Stimulated activated CD4-positive, alpha-beta T cell treated with anti-CD3 and anti-CD28 coated beads, Interleukin-15, amount 100 ng/mL, for 24 hours (primary cell): Measurements from ENCODE around the gene NEMP1.
"Not testable (repeated sequence)": the region's sequence is repeated elsewhere in the genome, so short reads cannot be mapped to it uniquely, and the experiment has no call there.

ENCODE experiments used
- DNase-seq: peaks from one replicate; pipeline ENCODE4 v3.0.0-alpha.2; 2020

Gene NEMP1

DNA sequence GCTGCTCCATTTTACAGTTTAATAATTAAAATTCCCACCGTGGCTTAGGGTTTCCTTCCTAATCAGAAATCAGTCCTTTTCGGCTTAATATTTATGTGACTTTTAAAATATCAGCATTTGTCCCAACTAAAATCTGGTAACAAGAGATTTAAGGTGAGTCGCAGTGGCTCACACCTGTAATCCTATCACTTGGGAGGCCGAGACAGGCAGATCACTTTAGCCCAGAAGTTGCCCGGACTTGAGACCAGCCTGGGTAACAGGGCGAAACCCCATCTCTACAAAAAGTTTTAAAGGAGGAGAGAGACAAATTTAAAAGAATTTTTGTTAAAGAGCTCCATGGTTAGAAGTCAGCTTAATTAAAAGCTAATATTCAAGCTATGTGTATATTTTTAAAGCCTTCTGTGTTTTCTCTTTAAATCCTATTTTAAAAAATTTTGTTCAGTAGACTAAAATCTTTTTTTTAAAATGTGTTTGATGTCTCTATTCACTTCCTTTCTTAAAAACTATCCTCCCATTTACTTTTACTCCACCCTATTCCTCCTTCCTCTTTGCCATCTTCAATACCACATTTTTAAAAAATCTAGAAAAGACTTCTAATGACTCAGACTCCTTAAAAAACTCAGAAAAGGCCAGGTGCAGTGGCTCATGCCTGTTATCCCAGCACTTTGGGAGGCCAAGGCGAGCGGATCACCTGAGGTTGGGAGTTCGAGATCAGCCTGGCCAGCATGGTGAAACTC lies 58.4 kb downstream of the NEMP1 start:
- DNase-seq, result no peak

DNA sequence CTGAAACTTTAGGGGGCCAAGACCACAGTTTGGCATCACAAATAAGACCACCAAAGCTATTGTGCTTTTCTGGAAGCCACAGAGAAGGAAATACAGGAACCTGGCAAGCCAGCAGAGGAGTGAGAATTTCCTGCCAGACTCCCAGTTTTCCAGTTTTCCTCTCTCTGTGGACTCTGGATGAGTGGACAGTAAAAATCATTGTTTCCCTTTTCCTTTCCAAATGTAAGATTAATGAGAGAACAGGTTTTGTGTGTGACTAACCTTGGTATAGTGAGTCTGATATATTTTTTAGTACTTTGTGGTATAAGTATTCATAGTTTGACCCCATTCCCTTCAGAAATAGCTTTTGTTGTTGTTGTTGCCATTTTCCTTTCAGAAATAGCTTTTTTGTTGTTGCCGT lies 59.7 kb downstream of the NEMP1 start:
- DNase-seq, result no peak

GRCh38 chr12:57018353-57018752 lies 60.2 kb downstream of the NEMP1 start:
- not testable (repeated sequence) for DNase-seq

- DNase-seq, result no peak
Observed at GRCh38 chr12:57016348-57016747, 62.2 kb downstream of the NEMP1 start, which contains the start of gene TAC3. Gene TAC3 (minus strand): TSS chr12:57016529. CDS start chr12:57015797, 732 bp downstream.

DNA sequence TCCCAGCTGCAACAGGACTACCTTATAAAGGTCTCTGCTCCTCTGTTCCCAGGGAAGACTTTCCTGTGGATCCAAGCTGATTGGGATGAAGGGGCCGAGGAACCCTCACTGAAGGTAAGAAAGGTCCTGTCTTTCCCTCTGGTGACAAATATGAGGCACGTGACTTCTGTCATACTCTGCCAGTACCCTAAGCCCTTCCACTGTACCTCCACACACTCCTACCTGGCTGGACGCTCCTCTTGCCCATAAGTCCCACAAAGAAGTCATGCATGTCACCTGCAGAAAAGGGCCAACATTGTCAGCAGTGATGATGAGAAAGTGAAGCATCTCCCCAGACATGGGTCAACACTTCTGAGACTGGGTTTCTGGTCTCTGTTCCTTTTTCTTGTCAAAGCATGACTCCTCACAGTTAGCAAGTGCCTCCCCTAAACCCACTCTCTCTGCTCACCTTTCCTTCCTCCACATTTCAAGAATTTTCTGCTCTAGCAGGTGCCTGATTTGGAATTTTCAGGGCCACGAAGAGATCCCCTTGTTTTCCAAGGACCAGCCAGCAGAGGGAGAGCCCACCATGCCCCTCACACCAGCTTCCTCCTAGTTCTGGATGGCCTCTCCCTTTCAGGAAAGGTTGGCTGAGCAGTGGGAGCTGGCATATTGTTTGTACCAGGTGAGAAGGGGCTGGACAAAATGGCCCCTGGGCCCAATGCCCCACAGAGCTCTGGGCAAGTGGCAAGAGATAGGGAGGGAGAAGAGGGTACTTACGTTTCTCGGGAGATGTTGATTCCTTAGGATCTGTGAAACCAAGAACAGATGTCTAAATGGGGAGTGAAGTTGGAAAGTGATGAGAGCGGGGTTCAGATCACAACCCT lies 65.8 kb downstream of the NEMP1 start:
- DNase-seq, result no peak

DNA sequence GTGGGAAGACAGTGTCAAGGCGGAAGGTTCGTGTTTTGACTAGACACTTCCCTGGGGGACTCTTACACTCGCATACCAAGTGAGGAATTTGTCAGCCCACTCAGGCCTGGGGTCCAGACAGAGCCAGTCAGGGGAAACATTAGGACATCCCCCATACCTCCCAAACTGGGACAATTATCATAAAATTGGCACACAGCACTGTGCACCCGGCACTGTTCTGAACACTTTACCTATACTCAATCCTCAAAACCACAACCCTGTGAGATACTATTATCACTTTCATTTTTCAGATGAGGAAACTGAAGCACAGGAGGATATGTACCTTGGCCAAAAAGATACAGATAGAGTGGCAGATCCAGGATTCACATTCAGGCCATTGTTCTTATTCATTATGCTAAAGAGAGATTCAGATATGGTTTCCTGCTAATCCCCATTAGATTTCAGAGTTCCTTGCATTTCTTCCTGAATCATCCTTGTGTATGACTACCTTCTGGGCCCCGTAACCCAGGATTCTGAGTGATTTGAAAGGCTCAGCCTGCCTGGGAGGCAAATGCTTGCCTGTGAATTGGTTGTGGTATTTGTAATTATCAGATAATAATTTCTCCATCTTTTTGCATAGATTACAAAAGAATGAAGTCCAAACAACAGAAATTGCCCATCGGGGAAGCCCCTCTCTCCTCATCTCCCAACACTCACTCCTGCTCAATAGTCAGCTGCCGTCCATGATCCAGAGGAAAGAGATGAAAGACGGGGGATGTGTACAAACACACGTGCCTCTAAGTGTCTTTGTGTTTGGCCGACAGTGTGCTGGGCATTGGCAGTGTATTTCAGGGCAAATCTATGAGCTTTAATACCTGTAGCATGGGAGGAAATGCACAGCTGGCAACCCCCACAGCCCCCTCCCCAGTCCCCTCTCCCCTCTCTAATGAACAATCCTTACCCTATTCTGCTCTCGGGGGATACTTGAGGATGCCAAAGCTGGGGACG lies 66.9 kb downstream of the NEMP1 start:
- peak; percentile 43 for DNase-seq

DNA sequence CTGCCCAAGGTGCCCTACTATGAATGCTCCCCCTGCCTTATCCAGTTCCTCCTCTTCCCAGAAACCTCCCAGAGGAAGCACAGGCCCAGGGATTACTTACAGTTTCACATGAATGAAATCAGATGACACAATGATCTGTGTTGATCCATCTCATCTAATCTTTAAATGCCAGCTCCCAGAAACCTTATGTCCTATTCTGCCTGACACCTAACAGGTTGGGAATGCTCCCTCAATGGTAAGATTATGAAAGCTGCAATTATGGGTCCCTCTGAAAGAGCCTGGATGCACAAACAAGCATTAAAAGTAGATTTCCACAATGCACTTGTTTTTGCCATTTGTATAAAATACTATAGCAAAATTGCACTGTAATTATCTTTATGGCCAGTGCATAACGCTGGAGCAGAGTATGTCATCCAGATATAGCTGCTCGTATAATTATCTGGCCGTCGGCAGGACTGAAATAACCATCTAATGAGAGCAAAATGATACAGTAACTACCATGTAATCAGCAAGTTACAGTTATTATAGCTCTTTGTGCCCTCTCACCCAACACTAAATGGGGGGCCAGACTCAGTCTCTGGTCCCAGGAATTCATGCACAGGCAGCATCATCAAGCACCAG lies 67.9 kb downstream of the NEMP1 start:
- DNase-seq, result no peak

DNA sequence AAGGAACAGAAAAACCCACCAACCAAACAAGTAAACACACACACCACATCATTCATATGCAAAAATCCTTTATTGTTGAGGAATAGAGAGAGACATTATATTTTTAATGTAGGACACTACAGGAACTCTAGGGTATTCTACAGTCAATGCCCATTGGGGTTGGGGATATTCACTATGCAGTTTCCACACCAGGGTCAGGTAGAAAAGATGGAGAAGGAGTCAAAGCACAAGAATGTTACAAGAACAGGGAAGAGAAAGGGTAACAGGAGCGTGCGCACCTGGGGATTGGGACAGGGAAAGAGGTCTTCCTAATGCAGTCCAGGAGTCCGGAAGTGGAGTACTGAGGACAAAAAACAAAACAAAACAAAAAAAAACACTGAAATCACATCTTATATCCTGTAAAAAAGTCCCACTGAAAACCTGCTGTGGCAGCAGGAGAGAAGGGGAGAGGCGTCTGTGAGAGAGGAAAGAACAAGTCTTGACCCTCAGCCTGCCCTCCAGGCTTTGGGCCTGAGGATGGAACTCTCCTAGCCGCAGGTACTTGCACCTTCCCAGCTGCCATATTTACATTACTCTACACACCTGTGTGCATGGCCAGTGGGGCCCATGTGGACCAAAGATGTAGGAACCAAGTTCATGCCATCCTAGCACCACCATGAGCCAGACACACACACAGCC lies 68.5 kb downstream of the NEMP1 start:
- no peak for DNase-seq

DNA sequence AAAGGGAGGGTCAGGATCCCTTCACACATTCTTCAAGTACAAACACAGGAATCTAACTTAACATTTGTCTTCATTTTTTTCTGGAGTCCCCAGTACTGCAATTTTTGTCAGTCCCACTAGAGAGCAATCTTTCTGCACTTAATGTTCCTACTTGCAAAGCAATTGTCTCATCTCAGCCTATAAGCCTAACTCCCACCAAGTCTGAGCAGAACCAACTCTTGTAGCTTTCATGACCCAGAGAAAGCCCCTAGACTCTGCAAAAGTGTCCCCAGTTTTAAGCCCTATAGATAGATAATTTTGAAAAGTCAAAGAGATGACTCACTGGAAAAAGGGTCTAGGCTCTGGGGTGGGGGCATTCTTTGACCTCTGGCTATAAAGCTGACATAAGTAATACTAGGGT lies 70.4 kb downstream of the NEMP1 start:
- DNase-seq, result no peak

GRCh38 chr12:57006809-57007475 lies 71.6 kb downstream of the NEMP1 start:
- DNase-seq, result peak; percentile 54

DNA sequence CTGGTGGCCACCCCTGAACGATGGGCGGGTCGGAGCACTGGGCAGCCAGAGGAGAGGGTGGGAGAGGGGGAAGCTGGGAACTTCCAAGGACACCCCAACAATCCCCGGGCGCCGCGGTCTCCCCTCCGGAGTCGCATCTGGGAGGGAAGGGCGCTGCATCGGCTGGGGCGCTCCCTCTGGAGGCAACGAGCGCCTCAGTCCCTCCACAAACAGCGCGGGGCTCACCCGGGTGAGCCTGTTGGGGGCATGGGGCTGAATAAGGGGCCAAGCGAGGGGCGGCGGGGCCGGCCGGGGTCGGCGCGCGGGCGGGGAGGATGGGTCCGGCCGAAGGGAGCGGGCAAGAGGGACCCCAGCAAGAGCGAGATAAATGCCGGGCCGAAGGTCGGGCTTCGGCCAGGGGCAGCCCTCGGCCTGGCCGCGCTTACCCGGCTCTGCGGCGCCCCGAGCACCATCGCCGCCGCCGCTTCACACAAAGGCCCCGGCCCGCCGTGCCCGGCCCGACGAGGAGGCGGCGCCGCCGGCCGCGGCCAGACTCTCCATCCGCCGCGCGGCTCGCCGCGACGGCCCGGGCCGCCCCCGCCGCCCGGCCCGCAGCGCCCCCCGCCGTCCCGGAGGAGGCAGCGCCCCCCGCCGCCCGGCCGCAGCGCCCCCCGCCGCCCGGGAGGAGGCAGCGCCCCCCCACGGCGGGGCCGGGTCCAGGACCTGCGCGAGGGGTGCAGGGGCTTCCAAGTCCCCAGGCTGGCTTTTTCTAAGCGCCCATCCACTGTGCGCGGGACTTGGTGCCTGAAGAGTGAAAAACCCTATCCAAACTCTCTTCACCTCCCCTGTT lies 72.4 kb downstream of the NEMP1 start, which contains the start of gene ZBTB39:
Gene ZBTB39 (minus strand): TSS at position 567 of the 829 bp plus-strand sequence. CDS start 1,629 bp downstream, outside the sequence.
- DNase-seq, result peak; percentile 72
